ENCODE data around the gene DTNA.

Gene DTNA

GRCh38 chr18:34859496-34859895, 149.4 kb downstream of the DTNA start:
- no peak for DNase-seq (ENCODE audit: low read depth)

GRCh38 chr18:34862561-34862960, 152.5 kb downstream of the DTNA start:
- no peak for DNase-seq (ENCODE audit: low read depth)

GRCh38 chr18:34863702-34864101, 153.6 kb downstream of the DTNA start:
- no peak for DNase-seq (ENCODE audit: low read depth)

- DNase-seq (ENCODE audit: low read depth) = no peak
Observed at GRCh38 chr18:34864836-34865497, 154.9 kb downstream of the DTNA start.

DNA sequence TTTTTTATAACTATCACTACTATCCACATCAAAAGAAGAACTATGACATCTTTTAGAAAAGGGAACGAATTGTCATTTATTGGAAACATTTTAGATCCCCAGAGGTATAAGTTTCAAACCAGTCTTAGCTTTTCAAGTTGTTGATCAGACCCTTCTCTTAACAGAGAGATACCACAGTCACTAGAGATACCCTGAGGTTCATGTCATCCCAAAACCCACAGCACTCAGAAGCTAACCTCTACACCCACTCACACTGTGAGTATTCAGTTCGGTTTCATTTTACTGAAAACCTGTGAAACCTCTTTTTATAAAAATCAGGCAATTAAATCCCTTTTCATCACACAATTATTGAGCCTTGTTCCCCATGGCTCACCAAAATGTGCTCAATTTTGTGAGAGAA, 156.2 kb downstream of the DTNA start:
- DNase-seq (ENCODE audit: low read depth) = no peak

DNA sequence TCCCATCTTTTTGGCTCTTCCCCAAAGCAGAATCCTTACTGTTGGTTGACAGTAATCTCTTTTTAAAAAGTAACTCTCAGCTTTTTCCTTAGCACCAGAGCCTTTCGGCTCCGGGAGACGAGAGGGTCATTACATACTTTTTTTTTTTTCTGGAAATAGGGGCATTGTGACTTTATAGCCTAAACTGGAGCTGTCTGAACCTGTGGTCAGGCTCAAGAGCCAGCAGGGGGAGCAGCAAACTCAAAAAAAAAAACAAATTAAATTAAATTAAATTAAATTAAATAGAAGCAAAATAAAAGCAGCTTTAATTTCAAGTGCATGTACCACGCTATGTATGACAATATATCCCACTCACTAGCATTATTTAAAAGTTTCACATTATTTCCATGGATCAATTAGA, 156.6 kb downstream of the DTNA start:
- DNase-seq (ENCODE audit: low read depth) = no peak

DNA sequence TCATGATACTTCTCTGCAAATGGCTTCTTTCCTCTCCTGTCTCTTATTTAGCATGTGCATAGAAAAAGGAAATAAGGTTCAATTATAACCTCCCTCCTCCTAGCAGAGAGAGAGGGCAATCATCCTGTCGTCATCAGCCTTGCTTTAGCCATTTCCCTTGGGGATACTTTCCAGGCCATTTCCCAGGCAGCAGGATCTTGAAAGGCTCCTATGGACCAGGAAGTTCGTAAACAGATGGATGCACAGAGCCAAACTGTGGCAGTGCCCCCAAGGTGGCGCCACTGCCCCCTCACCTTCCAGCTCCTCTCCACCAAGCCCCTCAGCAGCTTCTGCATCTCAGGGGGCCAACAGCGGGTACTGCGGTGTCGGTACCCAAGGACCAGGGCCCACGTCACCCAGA, 157.4 kb downstream of the DTNA start:
- no peak for DNase-seq (ENCODE audit: low read depth)

DNA sequence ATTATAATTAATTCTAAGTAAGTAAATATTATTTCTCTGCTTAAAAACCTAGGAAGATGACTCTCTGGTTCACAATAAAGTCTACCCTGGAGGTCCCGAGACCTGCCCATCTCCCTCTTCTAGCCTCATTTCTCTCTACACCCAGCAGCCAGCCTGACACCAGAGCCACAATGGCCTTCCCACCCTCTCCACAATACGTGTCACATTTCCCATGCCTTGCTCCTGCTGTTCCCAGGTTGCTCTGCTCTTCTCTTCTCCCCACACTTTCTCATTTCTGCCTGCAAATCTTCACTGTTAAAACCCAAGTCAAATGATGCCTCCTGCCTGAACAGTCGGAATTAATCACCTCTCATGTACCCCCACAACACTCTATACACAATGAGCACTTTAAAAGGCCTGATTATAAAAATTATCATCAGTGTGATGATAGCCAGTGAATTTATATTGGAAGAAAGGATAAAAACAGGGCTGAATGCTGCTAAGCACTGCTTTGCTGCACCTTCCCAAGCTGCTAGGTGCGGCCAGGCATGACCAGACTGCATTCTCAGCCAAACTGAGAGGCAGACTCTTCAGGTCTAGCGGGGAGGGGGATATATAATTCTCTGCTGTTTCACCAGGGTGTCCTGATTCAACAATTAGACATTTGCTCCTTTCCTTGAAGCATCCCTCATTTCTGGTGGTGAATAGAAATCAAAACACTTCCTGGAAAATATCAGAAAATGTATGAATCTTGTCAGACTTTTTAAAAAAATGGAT, 160.6 kb downstream of the DTNA start:
- no peak for DNase-seq (ENCODE audit: low read depth)

GRCh38 chr18:34871435-34871834, 161.3 kb downstream of the DTNA start:
- DNase-seq (ENCODE audit: low read depth) = no peak

DNA sequence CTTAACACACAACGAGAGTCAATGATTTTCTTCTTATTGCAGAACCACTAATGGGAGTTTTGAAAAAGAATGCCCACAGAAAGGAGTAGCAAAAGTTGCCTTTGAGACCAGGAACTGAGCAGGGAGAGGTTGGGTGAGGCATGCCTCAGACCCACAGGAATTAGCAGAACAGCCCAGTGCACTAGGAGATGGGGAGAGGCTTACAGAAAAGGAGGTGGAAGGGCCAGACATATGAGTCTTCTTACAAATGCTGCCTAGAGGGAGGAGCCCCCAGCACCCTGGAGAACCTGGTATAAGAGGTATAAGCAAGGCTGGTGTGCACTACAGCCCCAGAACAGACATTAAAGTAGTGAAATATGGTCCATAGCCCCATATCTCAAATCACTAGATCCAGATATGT, 162.0 kb downstream of the DTNA start:
- no peak for DNase-seq (ENCODE audit: low read depth)

DNA sequence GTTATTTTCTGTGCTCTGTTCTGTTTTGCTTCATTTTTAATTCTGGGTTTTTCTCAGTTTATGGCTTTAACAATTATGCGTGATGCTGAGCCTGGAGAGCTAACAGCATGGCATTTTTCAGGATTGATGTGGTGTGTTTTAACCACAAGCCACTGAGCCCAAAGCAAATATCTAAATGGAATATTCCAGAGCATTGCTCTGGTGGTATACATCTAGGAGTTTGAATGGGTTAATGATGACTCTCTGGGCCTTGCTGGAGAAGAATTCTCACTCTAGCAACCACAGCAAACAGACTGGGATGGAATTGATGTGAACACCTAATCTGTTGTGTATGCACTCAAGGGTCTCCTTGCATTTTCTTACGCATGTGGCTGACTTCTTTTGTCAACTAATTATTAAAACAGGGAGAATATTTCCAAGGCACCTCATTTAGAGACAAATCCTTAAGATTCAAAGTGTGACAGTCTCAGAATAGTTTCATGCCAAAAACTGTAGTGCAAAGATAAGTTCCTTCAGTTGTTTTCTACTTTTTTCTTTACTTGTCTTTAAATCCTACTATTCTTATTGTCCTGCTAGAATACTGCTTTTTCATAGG, 164.0 kb downstream of the DTNA start:
- no peak for DNase-seq (ENCODE audit: low read depth)

- no peak for DNase-seq (ENCODE audit: low read depth)
Observed at GRCh38 chr18:34875150-34875549, 165.1 kb downstream of the DTNA start.

- DNase-seq (ENCODE audit: low read depth) = no peak
Observed at GRCh38 chr18:34880403-34880802, 170.3 kb downstream of the DTNA start.

DNA sequence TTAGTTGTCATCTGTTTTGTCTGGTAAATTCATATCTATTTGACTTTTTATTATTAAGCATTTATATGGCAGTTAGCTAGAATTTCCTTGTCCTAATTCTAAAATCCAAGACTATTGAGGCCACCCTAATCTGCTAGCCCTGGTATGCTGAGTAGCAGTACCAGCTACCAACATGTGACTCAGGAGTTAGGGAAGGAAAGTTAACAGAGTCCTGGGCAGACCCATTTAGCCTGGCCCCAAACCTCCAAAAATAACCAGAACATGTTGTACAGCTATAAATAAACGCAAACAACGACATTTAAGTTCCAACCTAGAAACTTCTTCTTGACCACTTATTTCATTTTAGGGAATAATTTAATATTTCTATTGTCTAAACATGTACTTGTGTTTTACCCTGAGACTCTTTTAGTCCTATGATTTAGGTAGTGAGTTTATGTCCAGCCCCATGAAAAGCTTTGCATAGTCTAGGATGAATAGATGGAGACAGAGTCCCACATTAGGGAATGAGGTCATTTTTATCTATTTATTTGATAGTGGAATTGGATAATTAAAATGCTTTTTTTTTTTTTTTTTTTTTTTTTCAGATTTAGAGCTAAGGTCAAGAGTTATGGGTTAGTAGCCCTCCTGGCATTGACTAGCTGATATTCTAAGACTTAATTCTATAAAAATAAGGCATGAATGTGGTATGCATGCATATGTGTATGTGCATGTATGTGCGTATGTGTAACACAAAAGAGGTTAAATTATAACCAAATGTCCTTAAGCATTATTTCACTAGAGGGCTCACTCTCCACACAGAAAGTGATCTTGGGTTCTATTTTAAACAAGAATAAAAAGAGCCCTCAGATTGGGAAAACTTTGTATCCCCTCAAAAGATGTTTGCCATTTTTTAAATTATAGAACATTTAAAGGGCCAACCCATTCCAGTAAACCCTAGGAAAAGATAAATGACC, 171.1 kb downstream of the DTNA start:
- no peak for DNase-seq (ENCODE audit: low read depth)

- DNase-seq (ENCODE audit: low read depth) = no peak
Observed at GRCh38 chr18:34884436-34884835, 174.3 kb downstream of the DTNA start.

DNA sequence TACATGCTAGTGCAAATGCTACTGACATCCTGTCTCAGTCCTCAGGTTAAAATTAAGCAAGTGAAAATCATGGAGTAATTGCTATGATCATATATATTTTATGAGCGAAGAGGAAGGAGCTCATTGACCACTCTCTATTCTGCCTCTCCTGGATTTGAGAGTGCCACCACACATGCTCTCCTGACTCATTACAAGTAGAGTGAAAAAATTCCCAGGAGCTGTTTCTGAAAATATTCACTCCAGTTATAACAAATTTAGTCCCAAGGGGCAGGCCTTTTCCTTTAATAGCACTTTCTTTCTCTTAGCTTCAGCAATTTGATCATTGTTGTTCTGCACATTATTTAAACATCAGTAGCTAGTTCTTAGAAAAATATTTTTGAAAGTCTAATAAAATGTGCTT, 176.1 kb downstream of the DTNA start:
- DNase-seq (ENCODE audit: low read depth) = no peak

GRCh38 chr18:34887881-34888580, 177.9 kb downstream of the DTNA start:
- no peak for DNase-seq (ENCODE audit: low read depth)

GRCh38 chr18:34890486-34891085, 180.5 kb downstream of the DTNA start:
- DNase-seq (ENCODE audit: low read depth) = no peak

DNA sequence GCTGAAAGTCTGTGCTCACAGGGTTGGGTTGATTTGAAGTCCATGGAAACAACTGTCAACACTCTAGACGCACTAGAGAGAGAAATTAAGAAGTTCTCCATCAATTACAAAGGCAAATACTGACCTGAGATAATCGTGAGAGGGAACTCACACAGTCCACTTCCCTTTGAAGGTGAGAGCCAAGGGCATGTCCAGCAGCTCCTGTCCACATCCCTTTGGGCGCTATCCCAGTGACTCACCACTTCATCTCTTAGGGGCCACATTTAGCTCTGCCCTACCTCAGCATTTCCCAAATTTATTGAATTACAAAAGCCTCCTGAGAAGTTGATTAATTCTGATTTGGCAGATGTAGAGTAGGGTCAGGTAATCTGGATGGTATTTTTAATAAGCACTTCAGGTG, 182.3 kb downstream of the DTNA start:
- DNase-seq (ENCODE audit: low read depth) = no peak

GRCh38 chr18:34893239-34893638, 183.1 kb downstream of the DTNA start:
- DNase-seq (ENCODE audit: low read depth) = no peak

- no peak for DNase-seq (ENCODE audit: low read depth)
Observed at GRCh38 chr18:34901299-34901698, 191.2 kb downstream of the DTNA start.

All from activated T-helper 9 cell treated with anti-CD3 and anti-CD28 coated beads, Interleukin-2, amount 50 U/mL, for 16 hours (primary cell).